GM21367 (cell line): ENCODE data around the gene AGBL1.

Experiments
- ATAC-seq: cut with Tn5 transposase; IDR thresholded peaks from one replicate; pipeline ENCODE4 v1.9.1; 2021; ENCODE audit not compliant: unreplicated experiment

Gene AGBL1

DNA sequence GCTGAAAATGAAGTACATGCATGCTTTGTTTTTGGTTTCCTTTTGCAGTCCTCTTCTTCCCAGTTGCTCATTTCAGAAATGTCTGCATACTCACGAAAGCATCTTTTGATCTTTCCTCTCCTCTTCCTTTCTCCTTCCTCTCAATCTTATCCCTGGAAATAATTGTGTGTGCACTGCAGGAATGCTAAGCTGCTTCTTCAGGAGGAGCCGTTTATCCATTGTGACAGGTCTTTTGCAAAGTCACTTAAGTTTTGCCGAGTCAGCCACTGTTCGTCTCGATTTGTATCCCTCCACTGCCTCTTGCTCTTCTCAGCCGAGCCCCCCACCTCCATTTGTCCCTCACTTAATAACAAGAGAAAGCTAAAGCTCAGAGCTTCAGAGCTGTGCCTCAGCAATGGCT, 597.6 kb downstream of the AGBL1 start:
- ATAC-seq: no peak

DNA sequence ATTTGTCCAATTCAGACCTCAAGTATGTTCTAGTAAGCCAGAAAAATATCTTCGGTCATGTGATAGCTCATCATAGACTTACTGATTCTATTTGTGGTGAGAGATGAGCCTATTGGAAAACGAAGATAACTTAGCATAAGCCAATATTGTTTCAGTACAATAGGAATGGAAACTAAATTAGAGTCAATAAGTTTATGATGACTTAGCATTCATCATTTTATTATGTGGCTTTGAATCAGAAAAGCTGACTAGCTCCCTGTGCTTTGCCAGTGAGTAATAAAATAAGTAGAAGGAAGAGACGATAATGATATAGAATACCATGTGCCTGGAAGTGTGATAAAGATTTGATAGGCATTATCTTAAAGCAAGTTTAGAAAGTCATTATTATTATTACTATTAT, 605.6 kb downstream of the AGBL1 start:
- ATAC-seq: no peak

DNA sequence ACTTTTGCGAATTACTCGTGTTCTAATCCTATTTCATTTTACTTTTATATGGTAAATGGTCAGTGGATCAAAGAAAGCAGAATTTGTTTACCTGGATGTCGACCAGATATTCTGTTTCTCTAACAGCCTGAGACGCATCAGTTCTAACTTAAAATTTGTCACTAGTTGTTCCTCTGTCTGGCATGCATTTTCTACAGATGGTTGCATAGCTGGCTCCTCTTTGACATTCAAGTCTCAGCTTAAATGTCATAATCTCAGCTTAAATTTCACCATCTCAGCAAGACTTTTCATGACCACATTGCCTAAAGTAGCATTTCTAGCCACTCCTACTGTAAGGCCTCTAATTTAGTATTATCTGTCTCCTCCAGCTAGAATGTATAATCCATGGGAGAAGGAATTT, 609.3 kb downstream of the AGBL1 start:
- ATAC-seq: no peak

GRCh38 chr15:86690566-86690965, 610.9 kb downstream of the AGBL1 start:
- no peak for ATAC-seq

GRCh38 chr15:86691091-86691663, 611.5 kb downstream of the AGBL1 start:
- no peak for ATAC-seq

GRCh38 chr15:86700864-86701610, 621.4 kb downstream of the AGBL1 start:
- no peak for ATAC-seq

- ATAC-seq: no peak
Observed at GRCh38 chr15:86701611-86701963, 621.9 kb downstream of the AGBL1 start.

DNA sequence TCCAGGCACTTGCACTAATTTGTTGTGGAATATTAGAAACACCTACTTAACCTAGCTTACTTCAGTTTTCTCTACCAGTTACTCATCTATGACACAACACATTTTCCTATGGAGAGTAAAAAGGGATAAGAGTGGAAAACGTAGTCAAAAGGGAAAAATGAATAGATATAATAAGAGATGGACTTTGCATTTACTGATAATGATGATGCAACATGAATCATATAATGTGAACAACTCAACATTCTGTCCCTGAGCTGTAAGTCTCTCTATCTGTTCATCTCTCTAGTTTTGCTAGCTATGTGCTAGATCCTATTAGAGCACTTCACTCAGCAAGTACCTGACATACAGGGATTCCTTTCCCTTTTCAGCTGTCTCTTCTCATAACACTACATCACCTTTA, 627.1 kb downstream of the AGBL1 start:
- no peak for ATAC-seq

GRCh38 chr15:86711476-86711875, 631.8 kb downstream of the AGBL1 start:
- ATAC-seq: no peak

- ATAC-seq: no peak
Observed at GRCh38 chr15:86714241-86714640, 634.6 kb downstream of the AGBL1 start.

DNA sequence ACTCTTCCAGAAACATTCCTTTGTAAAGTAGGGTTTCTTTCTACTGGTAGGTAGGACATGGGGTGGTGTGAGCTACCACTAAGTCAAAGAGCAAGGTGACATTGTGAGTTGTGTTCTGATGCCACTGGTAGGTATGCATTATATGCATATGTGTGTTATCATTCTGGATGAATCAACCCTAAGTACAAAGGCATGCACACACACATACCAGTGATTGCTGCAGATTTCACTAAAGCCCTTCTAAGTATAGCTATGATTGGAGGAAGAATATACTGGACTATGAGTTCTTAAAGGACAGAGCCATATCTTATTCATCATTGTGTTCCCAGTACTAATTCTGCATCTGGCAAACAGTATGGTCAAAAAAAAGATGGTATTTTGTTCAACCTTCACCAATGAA, 646.0 kb downstream of the AGBL1 start:
- no peak for ATAC-seq

GRCh38 chr15:86735247-86736040, 655.8 kb downstream of the AGBL1 start:
- ATAC-seq: no peak

DNA sequence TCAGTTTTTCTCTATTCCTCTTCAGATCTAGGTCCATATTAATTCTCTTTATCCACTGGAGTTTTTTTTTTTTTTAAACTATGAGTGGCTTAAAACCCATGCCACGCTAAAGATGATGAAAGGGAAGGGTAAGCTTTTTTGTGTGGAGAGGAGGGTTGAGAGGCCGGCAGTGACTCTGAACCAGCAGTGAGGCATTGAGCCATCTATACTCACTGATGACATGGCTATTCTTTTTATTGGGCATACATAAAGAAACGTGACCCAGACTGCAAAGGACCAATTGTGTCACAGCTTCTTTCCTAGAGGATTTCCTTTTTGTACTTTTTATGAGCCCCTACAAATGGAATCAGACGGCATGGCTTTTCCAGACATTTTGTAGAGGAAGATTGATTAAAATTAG, 662.2 kb downstream of the AGBL1 start:
- no peak for ATAC-seq

GRCh38 chr15:86743283-86743903, 663.7 kb downstream of the AGBL1 start:
- ATAC-seq: no peak

DNA sequence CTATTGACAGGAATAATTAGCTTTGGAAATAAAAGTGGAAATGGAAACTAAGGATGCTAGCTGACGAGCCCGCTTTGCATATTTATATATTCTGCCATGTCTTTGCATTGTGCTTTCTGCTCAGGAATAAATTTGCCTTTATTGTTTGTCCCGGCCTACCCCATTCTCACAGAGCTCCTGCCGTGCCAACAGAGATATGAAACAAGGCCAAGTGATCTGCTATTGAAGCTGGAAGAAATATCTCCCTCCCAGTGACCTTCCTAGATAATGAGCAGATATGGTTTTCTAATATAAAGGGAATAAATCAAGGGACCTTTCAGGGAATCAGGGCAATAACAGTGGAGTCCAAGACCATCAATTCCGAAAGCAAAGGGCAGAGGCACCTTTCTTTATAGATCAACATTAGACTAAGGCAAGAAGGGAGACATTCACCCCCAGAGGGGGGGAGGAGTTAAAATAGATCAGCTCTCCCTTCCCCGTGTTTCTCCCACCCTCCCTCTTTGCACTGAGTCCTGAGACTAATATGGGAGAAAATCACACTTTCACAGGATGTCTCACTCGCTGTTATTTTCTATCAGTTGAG, 664.6 kb downstream of the AGBL1 start:
- no peak for ATAC-seq

DNA sequence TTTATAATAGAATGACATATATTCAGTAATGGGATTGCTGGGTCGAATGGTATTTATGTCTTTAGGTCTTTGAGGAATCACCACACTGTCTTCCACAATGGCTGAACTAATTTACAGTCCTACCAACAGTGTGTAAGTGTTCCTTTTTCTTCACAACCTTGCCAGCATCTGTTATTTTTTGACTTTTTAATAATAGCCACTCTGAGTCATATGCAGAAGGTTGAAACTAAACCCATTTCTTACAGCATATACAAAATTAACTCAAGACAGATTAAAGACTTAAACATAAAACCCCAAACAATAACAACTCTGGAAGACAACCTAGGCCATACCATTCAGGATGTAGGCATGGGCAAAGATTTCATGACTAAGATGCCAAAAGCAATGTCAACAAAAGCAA, 671.4 kb downstream of the AGBL1 start:
- no peak for ATAC-seq

GRCh38 chr15:86754846-86755245, 675.2 kb downstream of the AGBL1 start:
- ATAC-seq: no peak

DNA sequence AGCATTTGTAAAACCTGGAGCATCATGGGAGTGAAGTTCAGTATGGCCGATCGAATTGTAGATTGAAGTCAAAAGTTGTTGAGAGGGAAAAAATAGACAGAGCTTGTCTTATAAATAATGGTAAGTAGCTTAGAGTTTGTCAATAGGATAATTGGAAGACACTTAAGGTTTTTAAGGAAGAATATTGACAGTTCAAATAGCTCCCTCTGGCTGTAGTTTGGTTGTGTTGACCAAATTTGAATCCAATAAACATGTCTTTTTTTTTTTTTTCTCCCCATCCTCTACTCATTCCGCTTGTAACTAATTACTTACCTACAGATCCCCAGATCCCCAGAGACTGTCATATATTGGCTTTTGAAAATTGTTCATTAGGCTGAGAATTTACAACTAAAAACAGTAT, 677.0 kb downstream of the AGBL1 start:
- ATAC-seq: no peak

GRCh38 chr15:86759800-86760523, 680.3 kb downstream of the AGBL1 start:
- no peak for ATAC-seq

DNA sequence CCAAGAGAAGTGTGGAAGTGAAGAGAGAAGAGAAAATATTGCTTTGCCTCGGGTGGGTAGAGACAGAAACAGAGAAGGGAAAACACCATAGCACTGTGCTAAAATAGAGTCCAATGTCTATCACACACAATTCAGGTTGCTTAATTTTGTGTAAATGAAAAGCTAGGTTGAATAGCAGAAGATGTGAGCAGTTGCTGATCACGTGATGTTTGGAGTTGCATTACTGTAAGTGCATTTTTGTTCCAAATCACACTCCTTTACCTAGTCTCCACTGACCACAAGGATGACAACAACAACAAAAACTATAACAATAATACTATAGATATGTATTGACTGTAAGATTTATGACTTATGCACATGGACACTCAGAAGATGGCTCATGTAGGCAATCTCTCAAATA, 683.2 kb downstream of the AGBL1 start:
- no peak for ATAC-seq

DNA sequence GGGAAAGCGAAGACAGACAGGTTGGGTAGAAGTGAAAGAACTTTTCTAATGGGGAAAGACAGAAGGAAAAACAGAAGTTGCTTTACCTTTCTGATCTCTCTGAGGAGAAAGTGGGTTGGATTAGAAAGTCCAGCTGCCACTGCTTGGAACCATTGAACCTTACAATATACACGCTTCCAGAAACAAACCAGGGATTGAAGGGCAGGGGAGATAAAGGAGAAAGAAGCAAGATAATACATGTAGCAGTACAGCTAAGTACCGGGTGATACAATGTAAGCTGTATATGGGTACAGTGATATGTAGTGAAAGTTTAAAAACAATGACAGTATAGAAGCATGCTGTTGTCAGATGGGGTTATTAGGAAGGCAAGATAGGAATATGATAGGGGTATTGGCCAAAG, 684.4 kb downstream of the AGBL1 start:
- no peak for ATAC-seq
